ENCODE data around the gene TM6SF1. TPM values are rescaled to one million over a fixed set of nuclear protein-coding genes. Genes with fewer than 3 reads are reported as not detected.
"Not testable (repeated sequence)": the region's sequence is repeated elsewhere in the genome, so short reads cannot be mapped to it uniquely, and the experiment has no call there.

TM6SF1 gene
- total and polyA plus RNA-seq, 11 donors = 2.6 to 9.4 (median 4.7) TPM

DNA sequence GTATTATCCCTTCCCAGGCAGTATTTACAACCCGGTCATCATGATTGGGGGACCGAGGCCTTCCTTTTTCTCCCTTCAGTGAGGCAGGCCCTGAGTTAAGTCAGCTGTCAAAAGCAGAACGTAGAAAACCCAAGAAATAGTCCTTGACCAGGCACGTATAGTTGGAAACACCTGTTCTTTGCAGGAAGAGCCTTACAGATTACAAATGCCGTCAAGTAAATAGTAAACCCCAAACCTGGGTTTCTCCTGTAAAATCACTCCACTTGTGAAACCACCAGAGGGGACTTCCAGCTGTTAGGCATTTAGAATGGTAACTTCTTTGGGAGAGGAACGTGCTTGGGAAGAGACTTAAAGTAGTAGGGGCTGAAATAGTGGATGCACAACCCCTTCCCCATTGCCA is 39.4 kb upstream of the TM6SF1 start:
- no peaks in the 10 kb centered on the region for H3K36me3 ChIP-seq
- no peaks in the 10 kb centered on the region for H3K27me3 ChIP-seq
- H3K4me1 ChIP-seq = peaks cover 0 to 36% (median 29%) of the 10 kb centered on the region in 12 donors
- H3K9me3 ChIP-seq = peaks cover 0 to 11% (median under 1%) of the 10 kb centered on the region in 12 donors
- peak overlapping the region in 1 of 12 donors; percentile 95 for H3K4me3 ChIP-seq
- WGBS, 4 donors = 87 to 90% (median 87%) methylated on average over 6 of the region's 6 CpGs
- ATAC-seq (no peak), DNase-seq (no peak)
- TF ChIP-seq POLR2A (IDR thresholded peaks at IDR 0.05) = no peak
- TF ChIP-seq, protein P1, sequence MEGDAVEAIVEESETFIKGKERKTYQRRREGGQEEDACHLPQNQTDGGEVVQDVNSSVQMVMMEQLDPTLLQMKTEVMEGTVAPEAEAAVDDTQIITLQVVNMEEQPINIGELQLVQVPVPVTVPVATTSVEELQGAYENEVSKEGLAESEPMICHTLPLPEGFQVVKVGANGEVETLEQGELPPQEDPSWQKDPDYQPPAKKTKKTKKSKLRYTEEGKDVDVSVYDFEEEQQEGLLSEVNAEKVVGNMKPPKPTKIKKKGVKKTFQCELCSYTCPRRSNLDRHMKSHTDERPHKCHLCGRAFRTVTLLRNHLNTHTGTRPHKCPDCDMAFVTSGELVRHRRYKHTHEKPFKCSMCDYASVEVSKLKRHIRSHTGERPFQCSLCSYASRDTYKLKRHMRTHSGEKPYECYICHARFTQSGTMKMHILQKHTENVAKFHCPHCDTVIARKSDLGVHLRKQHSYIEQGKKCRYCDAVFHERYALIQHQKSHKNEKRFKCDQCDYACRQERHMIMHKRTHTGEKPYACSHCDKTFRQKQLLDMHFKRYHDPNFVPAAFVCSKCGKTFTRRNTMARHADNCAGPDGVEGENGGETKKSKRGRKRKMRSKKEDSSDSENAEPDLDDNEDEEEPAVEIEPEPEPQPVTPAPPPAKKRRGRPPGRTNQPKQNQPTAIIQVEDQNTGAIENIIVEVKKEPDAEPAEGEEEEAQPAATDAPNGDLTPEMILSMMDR (IDR thresholded peaks at IDR 0.05) = no peak
- peak overlapping the region; percentile 93 to 99 (median 98) for H3K27ac ChIP-seq
- intact Hi-C loops (cut with DNase I) = loop anchor here in 9 of 10 donors (5.0 to 10.0 kb wide), 5 partner anchors 39 to 139 kb away; partner anchors contain the start of genes C15orf40 (in 6 of the 9), HDGFL3 (in 4 of the 9) and TM6SF1 (in 2 of the 9)

DNA sequence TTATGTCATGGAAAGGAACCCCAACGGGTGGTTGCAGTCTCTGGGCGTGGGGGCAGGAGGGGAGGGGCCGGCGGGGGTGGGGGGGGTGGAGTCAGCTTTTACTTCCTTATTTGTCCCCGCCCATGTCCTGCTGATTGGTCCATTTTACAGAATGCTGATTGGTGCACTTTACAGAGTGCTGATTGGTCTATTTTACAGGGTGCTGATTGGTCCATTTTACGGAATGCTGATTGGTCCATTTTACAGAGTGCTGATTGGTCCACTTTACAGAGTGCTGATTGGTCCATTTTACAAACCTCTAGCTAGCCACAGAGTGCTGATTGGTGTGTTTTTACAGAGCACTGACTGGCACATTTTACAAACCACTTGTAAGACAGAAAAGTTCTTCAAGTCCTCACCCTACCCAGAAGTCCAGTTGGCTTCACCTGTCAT is 38.2 kb upstream of the TM6SF1 start:
- ATAC-seq, H3K27me3 ChIP-seq, H3K36me3 ChIP-seq, H3K27ac ChIP-seq, H3K4me3 ChIP-seq, DNase-seq: not testable (repeated sequence)
- intact Hi-C loops (cut with DNase I) = loop anchor here in 9 of 10 donors (5.0 to 10.0 kb wide), 5 partner anchors 38 to 138 kb away; partner anchors contain the start of genes C15orf40 (in 6 of the 9), HDGFL3 (in 4 of the 9) and TM6SF1 (in 2 of the 9)
- Histone ChIP-seq H3K4me1 (peaks cover 0 to 25% (median 18%) of the 10 kb centered on the region in 12 donors), H3K9me3 (peaks cover 0 to 18% (median 7%) of the 10 kb centered on the region in 12 donors)
- WGBS, 4 donors = 61 to 69% (median 64%) methylated on average over 3 to 6 of the region's 6 CpGs

DNA sequence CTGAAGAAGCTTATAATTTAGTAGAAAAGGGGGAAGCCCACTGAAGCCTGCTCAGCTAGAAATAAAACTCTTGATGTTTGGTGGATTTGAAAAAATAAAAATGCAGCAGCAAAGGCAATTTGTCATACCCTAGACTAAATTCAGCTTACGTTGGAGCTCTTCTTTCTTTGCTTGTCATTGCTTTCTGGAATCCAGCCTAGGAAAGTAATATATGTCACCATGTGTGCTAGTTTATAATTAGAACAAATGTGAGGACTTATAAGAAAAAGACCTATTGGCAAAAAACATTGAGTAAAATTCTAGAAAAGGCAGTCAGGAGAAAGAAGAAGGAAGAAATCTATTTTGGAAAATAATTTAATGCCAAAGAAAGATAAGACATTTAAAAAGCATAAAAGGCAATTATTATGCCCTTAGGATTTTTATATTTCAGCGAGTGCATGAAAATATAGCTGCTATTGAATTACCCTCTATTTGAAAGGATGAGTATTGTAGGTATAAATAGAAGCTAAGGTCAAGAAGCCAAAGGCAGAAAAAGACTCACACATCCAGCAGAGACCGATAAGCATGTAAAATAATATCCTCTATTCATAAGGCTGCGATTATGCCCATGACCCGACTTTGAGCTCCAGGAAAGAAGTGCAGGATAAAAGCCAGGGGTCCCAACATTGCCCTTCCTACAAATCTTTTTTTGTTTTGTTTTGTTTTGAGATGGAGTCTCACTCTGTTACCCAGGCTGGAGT is 29.8 kb upstream of the TM6SF1 start:
- DNase-seq = no peak
- intact Hi-C loops (cut with DNase I) = no loop called here
- no peak overlapping the region for H3K4me3 ChIP-seq
- H3K27ac ChIP-seq = peak overlapping the region in 1 of 12 donors; percentile 20
- 7 to 27% (median 16%) methylated on average over 5 of the region's 5 CpGs for WGBS, 4 donors
- no peaks in the 10 kb centered on the region for H3K36me3 ChIP-seq
- peak in 3 of 4 donors; percentile 59 to 70 (median 67) for ATAC-seq
- peaks cover 0 to 11% (median 7%) of the 10 kb centered on the region in 12 donors for H3K9me3 ChIP-seq
- TF ChIP-seq POLR2A (IDR thresholded peaks at IDR 0.05) = no peak
- TF ChIP-seq, protein P1 (IDR thresholded peaks at IDR 0.05) = no peak
- peaks cover 0 to 6% (median 0%) of the 10 kb centered on the region in 9 donors for H3K27me3 ChIP-seq
- H3K4me1 ChIP-seq = peaks cover 0 to 9% (median 4%) of the 10 kb centered on the region in 12 donors

DNA sequence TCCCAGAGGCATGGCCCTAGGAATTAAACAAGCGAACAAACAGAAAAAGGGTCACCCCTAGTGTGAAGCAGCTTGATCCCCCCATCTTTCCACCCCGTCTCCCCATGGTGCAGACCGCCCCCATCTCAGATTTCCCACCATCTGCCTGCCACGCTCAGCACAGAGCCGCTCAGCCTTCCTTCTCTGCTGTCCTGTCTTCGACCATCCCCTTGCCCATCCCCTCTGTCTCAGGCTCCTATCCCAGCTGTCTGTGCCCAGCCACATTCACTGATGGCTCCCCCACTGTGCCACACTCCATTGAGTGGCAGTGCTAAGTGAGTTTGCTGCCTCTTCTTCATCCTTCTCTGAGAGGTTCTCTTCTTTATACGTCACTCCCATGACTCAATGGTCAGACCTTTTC is 28.7 kb upstream of the TM6SF1 start:
- WGBS, 4 donors = 77 to 83% (median 82%) methylated on average over 7 of the region's 7 CpGs
- H3K27ac ChIP-seq = no peak overlapping the region
- no peak for ATAC-seq

More for the DNA sequence above, 28.7 kb upstream of the TM6SF1 start:
- Histone ChIP-seq H3K27me3 (peaks cover 0 to 6% (median 0%) of the 10 kb centered on the region in 9 donors), H3K36me3 (no peaks in the 10 kb centered on the region), H3K9me3 (peaks cover 0 to 2% (median under 1%) of the 10 kb centered on the region in 12 donors), H3K4me3 (no peak overlapping the region), H3K4me1 (peaks cover 0 to 9% (median 4%) of the 10 kb centered on the region in 12 donors)
- intact Hi-C loops (cut with DNase I) = no loop called here
- DNase-seq = no peak
- TF ChIP-seq, protein P1 (IDR thresholded peaks at IDR 0.05) = no peak
- no peak for TF ChIP-seq POLR2A (IDR thresholded peaks at IDR 0.05)

Data from heart left ventricle (tissue), 16 donors.